ENCODE results near the gene ATRIP.

Gene ATRIP

GRCh38 chr3:48425281-48425812 is 21.2 kb upstream of the ATRIP start:
- DNase-seq: no peak

- no peak for DNase-seq
Observed at GRCh38 chr3:48426401-48426909, 20.1 kb upstream of the ATRIP start.

GRCh38 chr3:48426944-48427629 is 19.4 kb upstream of the ATRIP start:
- no peak for DNase-seq

- no peak for DNase-seq
Observed at GRCh38 chr3:48427630-48427962, 18.9 kb upstream of the ATRIP start.

GRCh38 chr3:48428088-48428571 is 18.4 kb upstream of the ATRIP start:
- DNase-seq: no peak

GRCh38 chr3:48428572-48429316 is 17.8 kb upstream of the ATRIP start:
- DNase-seq: no peak

GRCh38 chr3:48429317-48429959 is 17.1 kb upstream of the ATRIP start:
- DNase-seq: no peak

- DNase-seq: no peak
Observed at GRCh38 chr3:48429960-48430707, 16.4 kb upstream of the ATRIP start, which contains the start of gene PLXNB1. PLXNB1 (minus strand) TSS chr3:48430086; CDS start chr3:48424611, 5,475 bp downstream.

- no peak for DNase-seq
Observed at GRCh38 chr3:48430708-48431101, 15.8 kb upstream of the ATRIP start.

GRCh38 chr3:48431224-48432029 is 15.1 kb upstream of the ATRIP start:
- no peak for DNase-seq

GRCh38 chr3:48432411-48433371 is 13.8 kb upstream of the ATRIP start:
- DNase-seq: no peak

- DNase-seq: no peak
Observed at GRCh38 chr3:48433472-48434118, 12.9 kb upstream of the ATRIP start.

GRCh38 chr3:48434591-48435222 is 11.8 kb upstream of the ATRIP start:
- no peak for DNase-seq

GRCh38 chr3:48435223-48435595 is 11.3 kb upstream of the ATRIP start:
- no peak for DNase-seq

GRCh38 chr3:48435774-48436476 is 10.6 kb upstream of the ATRIP start:
- DNase-seq: no peak

GRCh38 chr3:48436477-48436787 is 10.1 kb upstream of the ATRIP start:
- DNase-seq: no peak

GRCh38 chr3:48436855-48437254 is 9.7 kb upstream of the ATRIP start:
- no peak for DNase-seq

- no peak for DNase-seq
Observed at GRCh38 chr3:48437812-48438211, 8.7 kb upstream of the ATRIP start.
